Fibroblast of lung (primary cell): ENCODE results near the gene PALLD. TPM values are rescaled to one million over a fixed set of nuclear protein-coding genes. Genes with fewer than 3 reads are reported as not detected.
A peak's percentile ranks its signal among the peaks of the same experiment; 100 is the strongest.

Experiments used
- DNase-seq, 2 donors: peaks; one replicate each; pipeline versions ENCODE4 v3.0.0 to v3.0.0-alpha.2; 2010; ENCODE audit warnings: low read depth in 2 of 2
- H2AFZ ChIP-seq: 2 replicates; pipeline ENCODE4 v1.5.1; 2012; ENCODE audit warnings: low read length, control low read depth, inconsistent platforms
- H3K27ac ChIP-seq: 2 replicates; pipeline ENCODE4 v1.5.1; 2011; ENCODE audit warnings: low read length, control low read depth; ENCODE audit not compliant: insufficient read depth
- H3K27me3 ChIP-seq: 2 replicates; pipeline ENCODE4 v1.5.1; 2011; ENCODE audit warnings: mild to moderate bottlenecking, low read length; ENCODE audit not compliant: control insufficient read depth, insufficient read depth
- H3K36me3 ChIP-seq: 2 replicates; pipeline ENCODE4 v1.5.1; 2011; ENCODE audit warnings: low read length; ENCODE audit not compliant: control insufficient read depth, insufficient read depth
- H3K4me1 ChIP-seq: 2 replicates; pipeline ENCODE4 v1.5.1; 2011; ENCODE audit warnings: low read length; ENCODE audit not compliant: control insufficient read depth, insufficient read depth; ENCODE audit errors: extremely low read depth
- H3K4me2 ChIP-seq: 2 replicates; pipeline ENCODE4 v1.5.1; 2011; ENCODE audit warnings: low read length, control low read depth; ENCODE audit not compliant: insufficient read depth; ENCODE audit errors: extremely low read depth
- H3K4me3 ChIP-seq, 4 experiments: fragments of 200-600 bp in 1 of 4; sonication (generic) in 1 of 4; replicated peaks in 1 of 4; 2 replicates each; pipeline ENCODE4 v1.5.1; 2011 to 2016; ENCODE audit warnings: low read length in 4 of 4, low read depth in 3 of 4, mild to moderate bottlenecking in 3 of 4, control low read depth in 2 of 4, inconsistent platforms in 1 of 4, mixed read lengths in 1 of 4; ENCODE audit not compliant: insufficient read depth in 1 of 4; ENCODE audit errors: control extremely low read depth in 1 of 4
- H3K79me2 ChIP-seq: 2 replicates; pipeline ENCODE4 v1.5.1; 2012; ENCODE audit warnings: mild to moderate bottlenecking, low read length, inconsistent platforms; ENCODE audit not compliant: control insufficient read depth, insufficient read depth
- H3K9ac ChIP-seq: 2 replicates; pipeline ENCODE4 v1.5.1; 2011; ENCODE audit warnings: mild to moderate bottlenecking, low read length, control low read depth; ENCODE audit not compliant: insufficient read depth
- H3K9me3 ChIP-seq: 2 replicates; pipeline ENCODE4 v1.5.1; 2012; ENCODE audit warnings: low read depth, low read length; ENCODE audit not compliant: control insufficient read depth, insufficient read depth
- H4K20me1 ChIP-seq: 2 replicates; pipeline ENCODE4 v1.5.1; 2011; ENCODE audit warnings: low read length; ENCODE audit not compliant: control insufficient read depth, insufficient read depth; ENCODE audit errors: extremely low read depth
- EZH2 ChIP-seq: IDR thresholded peaks from 2 replicates; pipeline ENCODE4 v1.5.1; 2012; ENCODE audit warnings: low read length, control low read depth, mild to moderate bottlenecking; ENCODE audit errors: missing control alignments
- polyA plus RNA-seq, 2 donors: library from polyadenylated mRNA; depleted of rRNA in 1 of 2; stranded (reverse) in 1 of 2; unstranded in 1 of 2; fragments of >200 nt; gene quantifications; 2 replicates each; pipeline ENCODE4 v1.2.1, GENCODE V29; 2011 to 2012; ENCODE audit warnings: missing spikeins in 1 of 2
- total RNA-seq: library from RNA; depleted of rRNA; stranded (reverse); fragments of >200 nt; gene quantifications from 2 replicates; pipeline ENCODE4 v1.2.1, GENCODE V29; 2014
- TF ChIP-seq, protein P1 (sequence below), 2 donors: IDR thresholded peaks in 1 of 2; conservative IDR thresholded peaks in 1 of 2; 1 replicate in 1 of 2; 2 replicates in 1 of 2; pipeline ENCODE4 v1.5.1; 2011 to 2012; ENCODE audit warnings: low read length in 2 of 2, control low read depth in 1 of 2, inconsistent platforms in 1 of 2, low read depth in 1 of 2, mild to moderate bottlenecking in 1 of 2

PALLD gene
- total and polyA plus RNA-seq, 2 donors (not counting 1 experiment from before 2014, with no cell fraction given): 200 to 205 TPM

GRCh38 chr4:168641811-168642140 lies 144.9 kb downstream of the PALLD start:
- H3K4me2 ChIP-seq: no peak overlapping the region
- H3K4me1 ChIP-seq: peaks cover 5% of the 10 kb centered on the region
- no peaks in the 10 kb centered on the region for H3K79me2 ChIP-seq
- no peak overlapping the region for H2AFZ ChIP-seq
- no peak overlapping the region for H3K4me3 ChIP-seq
- H3K27ac ChIP-seq: no peak overlapping the region
- no peaks in the 10 kb centered on the region for H3K9me3 ChIP-seq
- no peaks in the 10 kb centered on the region for H3K27me3 ChIP-seq
- no peak for DNase-seq
- no peaks in the 10 kb centered on the region for H3K36me3 ChIP-seq
- H3K9ac ChIP-seq: no peak overlapping the region
- no peaks in the 10 kb centered on the region for H4K20me1 ChIP-seq
- TF ChIP-seq, protein P1, sequence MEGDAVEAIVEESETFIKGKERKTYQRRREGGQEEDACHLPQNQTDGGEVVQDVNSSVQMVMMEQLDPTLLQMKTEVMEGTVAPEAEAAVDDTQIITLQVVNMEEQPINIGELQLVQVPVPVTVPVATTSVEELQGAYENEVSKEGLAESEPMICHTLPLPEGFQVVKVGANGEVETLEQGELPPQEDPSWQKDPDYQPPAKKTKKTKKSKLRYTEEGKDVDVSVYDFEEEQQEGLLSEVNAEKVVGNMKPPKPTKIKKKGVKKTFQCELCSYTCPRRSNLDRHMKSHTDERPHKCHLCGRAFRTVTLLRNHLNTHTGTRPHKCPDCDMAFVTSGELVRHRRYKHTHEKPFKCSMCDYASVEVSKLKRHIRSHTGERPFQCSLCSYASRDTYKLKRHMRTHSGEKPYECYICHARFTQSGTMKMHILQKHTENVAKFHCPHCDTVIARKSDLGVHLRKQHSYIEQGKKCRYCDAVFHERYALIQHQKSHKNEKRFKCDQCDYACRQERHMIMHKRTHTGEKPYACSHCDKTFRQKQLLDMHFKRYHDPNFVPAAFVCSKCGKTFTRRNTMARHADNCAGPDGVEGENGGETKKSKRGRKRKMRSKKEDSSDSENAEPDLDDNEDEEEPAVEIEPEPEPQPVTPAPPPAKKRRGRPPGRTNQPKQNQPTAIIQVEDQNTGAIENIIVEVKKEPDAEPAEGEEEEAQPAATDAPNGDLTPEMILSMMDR (conservative IDR thresholded peaks at IDR 0.05 in 1 of 2, IDR thresholded peaks at IDR 0.05 in 1 of 2; ENCODE audit: low read depth in 1 of 2, low read length in 2 of 2): no peak
- TF ChIP-seq EZH2: no peak

DNA sequence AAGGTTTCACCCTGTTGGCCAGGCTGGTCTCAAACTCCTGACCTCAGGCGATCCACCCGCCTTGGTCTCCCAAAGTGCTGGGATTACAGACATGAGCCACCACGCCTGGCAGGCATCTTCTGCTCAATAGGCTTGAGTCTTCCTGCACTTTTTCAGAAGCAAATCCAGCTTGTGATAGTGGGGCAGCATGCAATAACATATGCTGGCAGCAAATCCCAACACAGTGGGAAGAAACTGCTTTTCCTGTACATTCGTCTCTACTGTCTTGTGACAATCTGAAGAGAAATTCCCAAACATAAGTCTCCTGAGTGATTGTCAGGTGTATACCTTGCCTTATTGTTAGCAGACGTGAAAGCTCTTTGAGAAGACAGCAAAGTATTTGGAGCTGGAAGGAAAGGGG lies 145.7 kb downstream of the PALLD start:
- H3K9me3 ChIP-seq: no peaks in the 10 kb centered on the region
- H4K20me1 ChIP-seq: no peaks in the 10 kb centered on the region
- H3K4me3 ChIP-seq: no peak overlapping the region
- no peak overlapping the region for H2AFZ ChIP-seq
- H3K27me3 ChIP-seq: no peaks in the 10 kb centered on the region
- TF ChIP-seq EZH2: no peak
- TF ChIP-seq, protein P1 (conservative IDR thresholded peaks at IDR 0.05 in 1 of 2, IDR thresholded peaks at IDR 0.05 in 1 of 2; ENCODE audit: low read depth in 1 of 2, low read length in 2 of 2): no peak
- DNase-seq: no peak
- no peaks in the 10 kb centered on the region for H3K79me2 ChIP-seq
- H3K4me2 ChIP-seq: no peak overlapping the region
- H3K4me1 ChIP-seq: no peaks in the 10 kb centered on the region
- H3K9ac ChIP-seq: no peak overlapping the region
- H3K27ac ChIP-seq: no peak overlapping the region
- no peaks in the 10 kb centered on the region for H3K36me3 ChIP-seq

- Histone ChIP-seq H3K79me2 (no peaks in the 10 kb centered on the region), H3K27ac (no peak overlapping the region), H3K9me3 (no peaks in the 10 kb centered on the region), H3K4me3 (no peak overlapping the region), H3K4me2 (no peak overlapping the region), H4K20me1 (no peaks in the 10 kb centered on the region), H3K9ac (no peak overlapping the region), H3K36me3 (no peaks in the 10 kb centered on the region), H2AFZ (no peak overlapping the region), H3K27me3 (no peaks in the 10 kb centered on the region), H3K4me1 (no peaks in the 10 kb centered on the region)
- TF ChIP-seq EZH2: no peak
- TF ChIP-seq, protein P1 (conservative IDR thresholded peaks at IDR 0.05 in 1 of 2, IDR thresholded peaks at IDR 0.05 in 1 of 2; ENCODE audit: low read depth in 1 of 2, low read length in 2 of 2): no peak
- peak; percentile 29 to 53 for DNase-seq
Observed at GRCh38 chr4:168643111-168643795, 146.4 kb downstream of the PALLD start.
